H54 (cell line): ENCODE measurements around the gene SSR2.
A peak's percentile ranks its signal among the peaks of the same experiment; 100 is the strongest.

Experiments used
- DNase-seq: peaks from one replicate; pipeline ENCODE4 v3.0.0; 2011; ENCODE audit warnings: low spot score, mixed read lengths; ENCODE audit not compliant: insufficient read length
- FAIRE-seq: peaks from 3 replicates; lab custom pipeline; 2011; peaks lifted over from hg19 to GRCh38; lab: Jason Lieb, UNC
- POLR2A ChIP-seq: IDR thresholded peaks from 2 replicates; pipeline ENCODE4 v1.6.1; 2011; ENCODE audit warnings: low read depth, mild to moderate bottlenecking, low read length

Gene SSR2

GRCh38 chr1:155968051-155968400 is 52.7 kb downstream of the SSR2 start:
- no peak for FAIRE-seq
- no peak for DNase-seq

DNA sequence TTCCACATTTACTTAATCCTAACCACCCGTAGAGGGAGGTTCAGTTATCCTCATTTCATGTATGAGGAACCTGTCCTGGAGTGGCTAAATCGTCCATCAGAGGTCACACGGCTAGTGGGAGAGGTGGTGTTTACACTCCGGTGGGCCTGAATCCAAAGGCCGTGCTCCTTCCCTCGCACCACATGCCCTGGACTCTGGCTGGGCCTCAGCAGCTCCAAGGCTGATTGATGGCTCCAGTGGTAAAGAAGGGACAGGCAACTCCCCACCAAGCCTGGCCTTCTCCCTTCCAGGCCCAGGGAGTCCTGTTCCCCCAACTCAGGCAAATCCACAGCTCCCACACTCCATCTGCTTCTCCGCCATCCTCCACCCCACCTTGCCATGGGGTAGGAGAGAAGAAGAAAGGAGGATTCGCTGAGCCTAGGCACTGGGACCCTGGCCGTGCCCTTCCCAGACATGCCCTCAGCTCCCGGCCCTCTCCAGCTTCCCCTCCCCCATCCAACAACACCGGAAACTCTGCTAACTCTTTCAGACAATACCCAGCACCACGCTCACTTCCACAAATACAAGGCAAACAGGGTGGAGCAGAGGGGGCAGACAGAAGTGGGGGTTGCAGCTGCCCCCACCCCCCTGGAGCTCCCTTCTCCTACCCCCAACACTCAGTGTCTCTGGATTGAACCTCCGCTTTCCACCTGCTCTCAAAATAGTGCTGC is 53.3 kb downstream of the SSR2 start:
- TF ChIP-seq POLR2A, result no peak
- no peak for DNase-seq
- no peak for FAIRE-seq

More at GRCh38 chr1:155968051-155968400, 52.7 kb downstream of the SSR2 start:
- TF ChIP-seq POLR2A, result no peak

DNA sequence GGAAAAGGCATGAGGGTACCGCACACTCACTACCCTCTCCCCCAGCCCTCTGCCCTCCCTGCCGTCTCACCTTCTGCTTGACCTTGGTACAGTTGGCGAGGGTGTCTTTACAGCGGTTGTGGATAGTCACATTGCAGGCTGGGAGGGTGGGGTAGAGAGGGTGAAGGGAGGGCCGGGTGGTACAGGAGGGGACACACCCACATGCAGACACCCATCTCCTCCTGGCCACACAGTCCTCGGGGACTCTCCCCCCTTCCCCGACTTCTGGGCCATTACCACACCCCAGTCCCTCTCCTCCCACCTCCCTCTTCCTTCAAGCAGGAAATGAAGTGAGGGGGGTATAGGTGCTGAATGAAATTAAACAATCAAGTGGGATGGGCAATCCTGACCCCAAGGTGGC is 54.0 kb downstream of the SSR2 start:
- FAIRE-seq, result no peak
- no peak for TF ChIP-seq POLR2A
- DNase-seq, result no peak

DNA sequence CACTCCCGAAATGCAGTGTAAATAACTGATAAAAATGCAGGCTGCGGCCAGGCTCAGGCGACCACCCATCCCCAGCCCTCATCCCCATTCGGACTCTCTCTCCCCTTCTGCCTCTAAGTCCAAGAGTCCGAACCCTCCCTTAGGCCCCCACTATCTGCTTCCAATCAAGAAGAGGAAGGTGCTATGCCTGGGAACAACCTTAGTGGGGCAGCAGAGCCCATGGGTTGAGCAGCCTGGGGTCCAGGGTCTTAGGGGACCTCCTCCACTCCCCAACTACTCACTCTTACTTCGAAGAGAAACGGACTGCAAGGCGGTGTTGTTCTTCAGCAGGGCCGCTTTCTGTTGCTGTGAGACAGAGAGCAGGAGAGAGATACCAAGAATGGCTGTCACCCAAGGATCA is 54.6 kb downstream of the SSR2 start:
- DNase-seq (no peak), FAIRE-seq (no peak)
- TF ChIP-seq POLR2A, result no peak

GRCh38 chr1:155964193-155964592 is 56.6 kb downstream of the SSR2 start:
- no peak for TF ChIP-seq POLR2A
- DNase-seq (no peak), FAIRE-seq (no peak)

- TF ChIP-seq POLR2A, result no peak
- no peak for DNase-seq
- no peak for FAIRE-seq
These were observed 58.0 kb downstream of the SSR2 start for GRCh38 chr1:155962599-155963211.

DNA sequence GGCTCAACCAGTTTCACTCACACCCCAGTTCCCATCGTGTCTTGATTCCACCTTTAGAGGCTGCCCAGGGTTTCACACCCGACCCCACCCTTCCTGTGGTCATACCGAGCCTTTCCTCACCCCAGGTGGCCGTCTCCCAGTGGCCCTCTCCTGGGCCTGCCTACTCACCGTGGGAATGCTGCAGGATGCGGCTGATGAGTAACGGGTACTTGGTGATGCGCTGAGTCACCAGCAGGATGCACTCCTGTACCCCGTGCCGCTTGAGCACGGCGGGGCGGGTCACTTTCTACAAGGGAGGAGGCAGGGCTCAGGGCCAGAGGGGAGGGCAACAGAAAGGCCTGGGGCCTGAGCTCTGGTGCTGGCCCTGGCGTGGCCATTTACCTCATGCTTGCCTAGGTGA is 58.8 kb downstream of the SSR2 start:
- peak; percentile 94 for DNase-seq
- TF ChIP-seq POLR2A, result peak; percentile 27; the same call in 1 of the 2 replicates
- no peak for FAIRE-seq

- DNase-seq, result no peak
- TF ChIP-seq POLR2A, result no peak
- no peak for FAIRE-seq
These were observed 60.5 kb downstream of the SSR2 start for GRCh38 chr1:155960081-155960745.
